ENCODE results near the gene MMP17.

The MMP17 gene

DNA sequence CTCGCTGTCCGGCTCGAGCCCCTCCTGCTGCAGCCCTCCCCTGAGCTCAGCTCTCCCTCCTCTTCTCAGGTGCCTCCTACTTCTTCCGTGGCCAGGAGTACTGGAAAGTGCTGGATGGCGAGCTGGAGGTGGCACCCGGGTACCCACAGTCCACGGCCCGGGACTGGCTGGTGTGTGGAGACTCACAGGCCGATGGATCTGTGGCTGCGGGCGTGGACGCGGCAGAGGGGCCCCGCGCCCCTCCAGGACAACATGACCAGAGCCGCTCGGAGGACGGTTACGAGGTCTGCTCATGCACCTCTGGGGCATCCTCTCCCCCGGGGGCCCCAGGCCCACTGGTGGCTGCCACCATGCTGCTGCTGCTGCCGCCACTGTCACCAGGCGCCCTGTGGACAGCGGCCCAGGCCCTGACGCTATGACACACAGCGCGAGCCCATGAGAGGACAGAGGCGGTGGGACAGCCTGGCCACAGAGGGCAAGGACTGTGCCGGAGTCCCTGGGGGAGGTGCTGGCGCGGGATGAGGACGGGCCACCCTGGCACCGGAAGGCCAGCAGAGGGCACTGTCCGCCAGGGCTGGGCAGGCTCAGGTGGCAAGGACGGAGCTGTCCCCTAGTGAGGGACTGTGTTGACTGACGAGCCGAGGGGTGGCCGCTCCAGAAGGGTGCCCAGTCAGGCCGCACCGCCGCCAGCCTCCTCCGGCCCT, 22.8 kb downstream of the MMP17 start (continued):
- TF ChIP-seq, protein P1, sequence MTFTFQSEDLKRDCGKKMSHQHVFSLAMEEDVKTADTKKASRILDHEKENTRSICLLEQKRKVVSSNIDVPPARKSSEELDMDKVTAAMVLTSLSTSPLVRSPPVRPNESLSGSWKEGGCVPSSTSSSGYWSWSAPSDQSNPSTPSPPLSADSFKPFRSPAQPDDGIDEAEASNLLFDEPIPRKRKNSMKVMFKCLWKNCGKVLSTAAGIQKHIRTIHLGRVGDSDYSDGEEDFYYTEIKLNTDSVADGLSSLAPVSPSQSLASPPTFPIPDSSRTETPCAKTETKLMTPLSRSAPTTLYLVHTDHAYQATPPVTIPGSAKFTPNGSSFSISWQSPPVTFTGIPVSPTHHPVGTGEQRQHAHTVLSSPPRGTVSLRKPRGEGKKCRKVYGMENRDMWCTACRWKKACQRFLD (tag by site-specific recombination; IDR thresholded peaks at IDR 0.05): no peak
- TF ChIP-seq ZNF404 (tag by site-specific recombination; IDR thresholded peaks at IDR 0.05) (no peak), SCRT1 (tag by site-specific recombination; IDR thresholded peaks at IDR 0.05; ENCODE audit: borderline replicate concordance) (no peak), HOXD13 (CRISPR knock-in tag; IDR thresholded peaks at IDR 0.05; ENCODE audit: borderline replicate concordance) (no peak), ZNF747 (tag by site-specific recombination; IDR thresholded peaks at IDR 0.05) (no peak)

- Histone ChIP-seq H3K9me3 (ENCODE audit: control insufficient read depth, insufficient read depth, low read depth, low read length) (no peaks in the 10 kb centered on the region), H3K36me3 (ENCODE audit: control insufficient read depth in 2 of 2, insufficient read depth in 1 of 2, low read length in 2 of 2) (no peaks in the 10 kb centered on the region), H3K4me1 (ENCODE audit: control insufficient read depth, insufficient read depth, low read length) (no peaks in the 10 kb centered on the region), H3K27ac (ENCODE audit: extremely low read depth, low read depth, low read length) (no peak overlapping the region), H3K4me3 (ENCODE audit: low read depth, low read length) (no peak overlapping the region)
- POLR2A ChIA-PET: no interaction called here
- CTCF ChIA-PET: interaction anchor here (0.7 to 0.9 kb wide), 2 partner anchors 61 to 82 kb away, joined by 3 to 5 read pairs; no protein-coding TSS in a partner anchor
- TF ChIP-seq ZNF785 (tag by site-specific recombination; IDR thresholded peaks at IDR 0.05) (no peak), ZFP37 (tag by site-specific recombination; IDR thresholded peaks at IDR 0.05) (no peak), BCL11B (tag by site-specific recombination; IDR thresholded peaks at IDR 0.05; ENCODE audit: low read depth) (no peak), ZNF366 (tag by site-specific recombination; conservative IDR thresholded peaks at IDR 0.05) (no peak), ZNF362 (tag by site-specific recombination; IDR thresholded peaks at IDR 0.05) (no peak), ZNF585B (tag by site-specific recombination; IDR thresholded peaks at IDR 0.05) (no peak), ZXDB (tag by site-specific recombination; IDR thresholded peaks at IDR 0.05) (no peak), GLIS1 (tag by site-specific recombination; IDR thresholded peaks at IDR 0.05) (no peak), BCL11A (tag by site-specific recombination; IDR thresholded peaks at IDR 0.05; ENCODE audit: low read depth) (no peak), ZBTB17 (tag by site-specific recombination; IDR thresholded peaks at IDR 0.05) (no peak), ZNF140 (tag by site-specific recombination; IDR thresholded peaks at IDR 0.05) (no peak), KLF7 (tag by site-specific recombination; IDR thresholded peaks at IDR 0.05; ENCODE audit: borderline replicate concordance) (no peak), SP2 (tag by site-specific recombination; IDR thresholded peaks at IDR 0.05) (no peak), HOXC10 (CRISPR knock-in tag; IDR thresholded peaks at IDR 0.05) (no peak), ZNF664 (tag by site-specific recombination; IDR thresholded peaks at IDR 0.05) (no peak), KLF1 (tag by site-specific recombination; IDR thresholded peaks at IDR 0.05) (no peak), ZNF302 (tag by site-specific recombination; IDR thresholded peaks at IDR 0.05; ENCODE audit: low read depth) (no peak), ZNF510 (tag by site-specific recombination; IDR thresholded peaks at IDR 0.05; ENCODE audit: insufficient replicate concordance) (no peak), HOXD13 (CRISPR knock-in tag; IDR thresholded peaks at IDR 0.05; ENCODE audit: borderline replicate concordance) (no peak)
Measured at GRCh38 chr12:131851741-131852550, 23.8 kb downstream of the MMP17 start.
